CD4-positive, alpha-beta memory T cell (primary cell): Measurements from ENCODE around the gene ZMIZ1. TPM values are rescaled to one million over a fixed set of nuclear protein-coding genes. Genes with fewer than 3 reads are reported as not detected.

Experiments used
- CTCF ChIA-PET: fragments of 350-600 bp; sonication (Branson Sonifier 250); formaldehyde crosslinking; loops from one replicate; lab custom pipeline; 2021; ENCODE audit warnings: inconsistent platforms; ENCODE audit not compliant: partially characterized antibody; lab: Charles Lee
- POLR2A ChIA-PET: fragments of 350-600 bp; sonication (Branson Sonifier 250); formaldehyde crosslinking; loops from one replicate; lab custom pipeline; 2021; ENCODE audit not compliant: partially characterized antibody; lab: Charles Lee
- DNase-seq, 5 donors: peaks; one replicate each; pipeline versions ENCODE4 v3.0.0 to v3.0.0-alpha.2; 2020 to 2022; ENCODE audit warnings: mixed read lengths in 1 of 5
- H3K27ac ChIP-seq: one replicate; pipeline ENCODE4 v1.7.0; 2013; ENCODE audit warnings: low read depth, low read length
- H3K27me3 ChIP-seq: 2 replicates; pipeline ENCODE4 v1.7.0; 2013; ENCODE audit warnings: mild to moderate bottlenecking, low read length, moderate library complexity; ENCODE audit not compliant: insufficient read depth
- H3K36me3 ChIP-seq: 2 replicates; pipeline ENCODE4 v1.7.0; 2013; ENCODE audit warnings: mild to moderate bottlenecking, low read length, moderate library complexity; ENCODE audit not compliant: insufficient read depth
- H3K4me1 ChIP-seq: 2 replicates; pipeline ENCODE4 v1.7.0; 2013; ENCODE audit warnings: mild to moderate bottlenecking, low read length, moderate library complexity; ENCODE audit not compliant: insufficient read depth
- H3K4me3 ChIP-seq, 2 donors: one replicate each; pipeline ENCODE4 v1.7.0; 2013; ENCODE audit warnings: low read length in 2 of 2, mild to moderate bottlenecking in 1 of 2
- H3K9me3 ChIP-seq, 2 donors: one replicate each; pipeline ENCODE4 v1.7.0; 2013; ENCODE audit warnings: low read length in 2 of 2, control low read depth in 1 of 2; ENCODE audit not compliant: control insufficient read depth in 1 of 2
- H3K27ac Mint-ChIP-seq, 7 donors: one replicate each; pipeline ENCODE4 v1.8.0; 2020 to 2021; ENCODE audit warnings: mixed read lengths in 7 of 7, mild to moderate bottlenecking in 6 of 7, inconsistent platforms in 3 of 7, moderate library complexity in 3 of 7
- H3K27me3 Mint-ChIP-seq, 2 donors: one replicate each; pipeline ENCODE4 v1.8.0; 2020 to 2021; ENCODE audit warnings: mixed read lengths in 2 of 2
- H3K36me3 Mint-ChIP-seq, 2 donors: one replicate each; pipeline ENCODE4 v1.8.0; 2020 to 2021; ENCODE audit warnings: mixed read lengths in 2 of 2, inconsistent platforms in 1 of 2, mild to moderate bottlenecking in 1 of 2
- H3K4me1 Mint-ChIP-seq, 4 donors: one replicate each; pipeline ENCODE4 v1.8.0; 2020 to 2021; ENCODE audit warnings: mixed read lengths in 4 of 4, mild to moderate bottlenecking in 1 of 4
- H3K4me3 Mint-ChIP-seq, 8 donors: one replicate each; pipeline ENCODE4 v1.8.0; 2020 to 2021; ENCODE audit warnings: mixed read lengths in 8 of 8, mild to moderate bottlenecking in 7 of 8, moderate library complexity in 6 of 8, inconsistent platforms in 3 of 8
- H3K9me3 Mint-ChIP-seq, 8 donors: one replicate each; pipeline ENCODE4 v1.8.0; 2020 to 2021; ENCODE audit warnings: mixed read lengths in 8 of 8, mild to moderate bottlenecking in 5 of 8, inconsistent platforms in 3 of 8, moderate library complexity in 1 of 8
- intact Hi-C: fragments of 100-400 bp; cut with micrococcal nuclease; formaldehyde crosslinking; loops from one replicate; pipeline ENCODE4 v1.15.1; 2023
- polyA plus RNA-seq, 2 donors: library from polyadenylated mRNA; unstranded; fragments of 300-500 nt; fragmentation: Illumina TruSeq; gene quantifications; one replicate each; pipeline ENCODE4 v1.2.3, GENCODE V29; 2021
- total RNA-seq, 2 experiments: library from RNA; stranded (reverse); gene quantifications; one replicate each; pipeline ENCODE4 v1.2.3, GENCODE V29; 2021

The ZMIZ1 gene
- total and polyA plus RNA-seq, 4 experiments from 2014 or later: 0.58 to 25.4 (median 14.0) TPM

- ChIA-PET CTCF (interaction anchor here (1.5 to 3.7 kb wide), 4 partner anchors 12 to 1156 kb away, joined by 3 to 22 read pairs (median 12); no protein-coding TSS in a partner anchor), POLR2A (no interaction called here)
- Mint-ChIP-seq H3K36me3 (peaks cover 29 to 34% of the 10 kb centered on the region in 2 donors), H3K4me1 (peaks cover 0 to 4% (median under 1%) of the 10 kb centered on the region in 4 donors), H3K27ac (no peak overlapping the region), H3K4me3 (no peak overlapping the region), H3K27me3 (no peaks in the 10 kb centered on the region), H3K9me3 (no peaks in the 10 kb centered on the region)
- H3K27ac ChIP-seq: no peak overlapping the region
- DNase-seq: no peak
- no peaks in the 10 kb centered on the region for H3K27me3 ChIP-seq
- H3K36me3 ChIP-seq: peaks cover 18% of the 10 kb centered on the region
- H3K4me3 ChIP-seq: no peak overlapping the region
- intact Hi-C loops: no loop called here
- H3K9me3 ChIP-seq: no peaks in the 10 kb centered on the region
- H3K4me1 ChIP-seq: no peaks in the 10 kb centered on the region
Observed at GRCh38 chr10:79203014-79203644, 134.4 kb downstream of the ZMIZ1 start.

GRCh38 chr10:79203833-79204232, 135.1 kb downstream of the ZMIZ1 start:
- POLR2A ChIA-PET: no interaction called here
- DNase-seq: no peak
- peaks cover 36 to 37% of the 10 kb centered on the region in 2 donors for H3K36me3 Mint-ChIP-seq
- CTCF ChIA-PET: interaction anchor here (1.5 to 3.7 kb wide), 4 partner anchors 8 to 1157 kb away, joined by 3 to 22 read pairs (median 16); no protein-coding TSS in a partner anchor
- no peaks in the 10 kb centered on the region for H3K27me3 ChIP-seq
- H3K9me3 Mint-ChIP-seq: no peaks in the 10 kb centered on the region
- no peak overlapping the region for H3K27ac ChIP-seq
- peaks cover 18% of the 10 kb centered on the region for H3K36me3 ChIP-seq
- no peaks in the 10 kb centered on the region for H3K27me3 Mint-ChIP-seq
- no peak overlapping the region for H3K4me3 ChIP-seq
- no peaks in the 10 kb centered on the region for H3K9me3 ChIP-seq
- no peak overlapping the region for H3K27ac Mint-ChIP-seq
- H3K4me1 Mint-ChIP-seq: peaks cover 0 to 4% (median under 1%) of the 10 kb centered on the region in 4 donors
- intact Hi-C loops: no loop called here
- H3K4me1 ChIP-seq: no peaks in the 10 kb centered on the region
- H3K4me3 Mint-ChIP-seq: no peak overlapping the region

GRCh38 chr10:79206300-79207095, 137.7 kb downstream of the ZMIZ1 start:
- Histone ChIP-seq H3K27ac (no peak overlapping the region), H3K4me1 (no peaks in the 10 kb centered on the region), H3K9me3 (no peaks in the 10 kb centered on the region), H3K27me3 (no peaks in the 10 kb centered on the region), H3K36me3 (peaks cover 20% of the 10 kb centered on the region), H3K4me3 (no peak overlapping the region)
- Mint-ChIP-seq H3K4me3 (no peak overlapping the region), H3K27ac (no peak overlapping the region), H3K36me3 (peaks cover 36 to 45% of the 10 kb centered on the region in 2 donors), H3K4me1 (peaks cover 0 to 4% (median under 1%) of the 10 kb centered on the region in 4 donors), H3K9me3 (peaks cover 0 to 3% (median 0%) of the 10 kb centered on the region in 8 donors), H3K27me3 (no peaks in the 10 kb centered on the region)
- ChIA-PET POLR2A (interaction anchor here (0.5 kb wide), 1 partner anchor 12 kb away, joined by 3 read pairs; no protein-coding TSS in a partner anchor), CTCF (interaction anchor here (1.8 to 3.1 kb wide), 2 partner anchors 9 to 11 kb away, joined by 5 to 13 read pairs; no protein-coding TSS in a partner anchor)
- intact Hi-C loops: no loop called here
- no peak for DNase-seq

- intact Hi-C loops: no loop called here
- H3K4me3 ChIP-seq: no peak overlapping the region
- H3K4me3 Mint-ChIP-seq: no peak overlapping the region
- H3K36me3 ChIP-seq: peaks cover 20% of the 10 kb centered on the region
- no peaks in the 10 kb centered on the region for H3K27me3 Mint-ChIP-seq
- H3K4me1 ChIP-seq: no peaks in the 10 kb centered on the region
- ChIA-PET POLR2A (no interaction called here), CTCF (interaction anchor here (1.8 to 3.1 kb wide), 2 partner anchors 10 to 12 kb away, joined by 5 to 13 read pairs; no protein-coding TSS in a partner anchor)
- no peak overlapping the region for H3K27ac ChIP-seq
- H3K9me3 Mint-ChIP-seq: peaks cover 0 to 3% (median 0%) of the 10 kb centered on the region in 8 donors
- H3K4me1 Mint-ChIP-seq: peaks cover 0 to 4% (median under 1%) of the 10 kb centered on the region in 4 donors
- no peak for DNase-seq
- H3K27me3 ChIP-seq: no peaks in the 10 kb centered on the region
- H3K9me3 ChIP-seq: no peaks in the 10 kb centered on the region
- peaks cover 36 to 42% of the 10 kb centered on the region in 2 donors for H3K36me3 Mint-ChIP-seq
- no peak overlapping the region for H3K27ac Mint-ChIP-seq
Observed at GRCh38 chr10:79207096-79207357, 138.3 kb downstream of the ZMIZ1 start.

GRCh38 chr10:79207726-79208125, 139.0 kb downstream of the ZMIZ1 start:
- no peaks in the 10 kb centered on the region for H3K4me1 ChIP-seq
- DNase-seq: no peak
- peaks cover 16% of the 10 kb centered on the region for H3K36me3 ChIP-seq
- Mint-ChIP-seq H3K27ac (no peak overlapping the region), H3K36me3 (peaks cover 36 to 44% of the 10 kb centered on the region in 2 donors), H3K27me3 (no peaks in the 10 kb centered on the region), H3K4me3 (no peak overlapping the region), H3K9me3 (peaks cover 0 to 3% (median 0%) of the 10 kb centered on the region in 8 donors), H3K4me1 (peaks cover 0 to 4% (median under 1%) of the 10 kb centered on the region in 4 donors)
- no peak overlapping the region for H3K4me3 ChIP-seq
- intact Hi-C loops: no loop called here
- H3K9me3 ChIP-seq: no peaks in the 10 kb centered on the region
- no peak overlapping the region for H3K27ac ChIP-seq
- POLR2A ChIA-PET: no interaction called here
- CTCF ChIA-PET: interaction anchor here (3.1 kb wide), 1 partner anchor 12 kb away, joined by 13 read pairs; no protein-coding TSS in a partner anchor
- H3K27me3 ChIP-seq: no peaks in the 10 kb centered on the region

- H3K36me3 Mint-ChIP-seq: peaks cover 32 to 44% of the 10 kb centered on the region in 2 donors
- intact Hi-C loops: no loop called here
- peaks cover 0 to 3% (median 0%) of the 10 kb centered on the region in 8 donors for H3K9me3 Mint-ChIP-seq
- ChIA-PET CTCF (interaction anchor here (1.6 to 3.1 kb wide), 2 partner anchors 13 kb away, joined by 7 to 13 read pairs; no protein-coding TSS in a partner anchor), POLR2A (no interaction called here)
- H3K4me3 Mint-ChIP-seq: no peak overlapping the region
- H3K27me3 ChIP-seq: no peaks in the 10 kb centered on the region
- H3K27ac Mint-ChIP-seq: peak overlapping the region in 1 of 7 donors; percentile 45
- H3K36me3 ChIP-seq: peaks cover 9% of the 10 kb centered on the region
- no peaks in the 10 kb centered on the region for H3K4me1 ChIP-seq
- no peak overlapping the region for H3K4me3 ChIP-seq
- peaks cover 0 to 4% (median under 1%) of the 10 kb centered on the region in 4 donors for H3K4me1 Mint-ChIP-seq
- no peaks in the 10 kb centered on the region for H3K9me3 ChIP-seq
- no peak overlapping the region for H3K27ac ChIP-seq
- DNase-seq: no peak
- no peaks in the 10 kb centered on the region for H3K27me3 Mint-ChIP-seq
Observed at GRCh38 chr10:79208251-79208983, 139.7 kb downstream of the ZMIZ1 start.
